Measurements from ENCODE around the gene VSTM4. TPM values are rescaled to one million over a fixed set of nuclear protein-coding genes. Genes with fewer than 3 reads are reported as not detected.
A peak's percentile ranks its signal among the peaks of the same experiment; 100 is the strongest.

The VSTM4 gene
- total RNA-seq, 3 donors from 2014 or later = 8.5 to 17.3 (median 9.5) TPM

DNA sequence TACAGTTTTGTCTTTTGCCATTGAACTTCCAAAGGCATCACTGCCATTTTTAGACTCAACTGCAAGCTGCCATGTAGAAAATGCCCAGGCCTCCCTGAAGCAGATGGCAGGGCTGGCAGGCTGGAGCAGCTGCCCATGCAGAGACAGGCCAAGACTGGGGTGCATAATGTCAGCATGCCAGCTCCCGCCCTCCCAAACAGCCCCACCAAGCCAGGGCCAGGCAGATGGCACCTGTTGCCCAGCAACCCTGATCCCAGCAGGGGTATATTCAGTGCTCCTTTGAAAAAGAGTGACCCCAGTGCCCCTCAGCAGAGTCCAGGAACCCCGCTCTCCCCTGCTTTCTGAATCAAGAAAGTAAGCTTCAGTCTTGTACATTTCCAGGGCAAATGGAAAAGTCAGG lies 32.6 kb downstream of the VSTM4 start:
- H3K9me3 ChIP-seq = peaks cover 0 to 10% of the 10 kb centered on the region in 2 donors
- H3K36me3 ChIP-seq = no peaks in the 10 kb centered on the region
- no peaks in the 10 kb centered on the region for H3K27me3 ChIP-seq
- H3K4me1 ChIP-seq = no peaks in the 10 kb centered on the region
- H3K4me3 ChIP-seq = no peak overlapping the region
- peak overlapping the region in 1 of 2 donors; percentile 23 for H3K27ac ChIP-seq
- intact Hi-C loops (cut with DNase I; ENCODE audit: low total_unique reads) = no loop called here
- TF ChIP-seq POLR2A (IDR thresholded peaks at IDR 0.05) (no peak), POLR2AphosphoS5 (IDR thresholded peaks at IDR 0.05) (no peak)
- TF ChIP-seq, protein P1, sequence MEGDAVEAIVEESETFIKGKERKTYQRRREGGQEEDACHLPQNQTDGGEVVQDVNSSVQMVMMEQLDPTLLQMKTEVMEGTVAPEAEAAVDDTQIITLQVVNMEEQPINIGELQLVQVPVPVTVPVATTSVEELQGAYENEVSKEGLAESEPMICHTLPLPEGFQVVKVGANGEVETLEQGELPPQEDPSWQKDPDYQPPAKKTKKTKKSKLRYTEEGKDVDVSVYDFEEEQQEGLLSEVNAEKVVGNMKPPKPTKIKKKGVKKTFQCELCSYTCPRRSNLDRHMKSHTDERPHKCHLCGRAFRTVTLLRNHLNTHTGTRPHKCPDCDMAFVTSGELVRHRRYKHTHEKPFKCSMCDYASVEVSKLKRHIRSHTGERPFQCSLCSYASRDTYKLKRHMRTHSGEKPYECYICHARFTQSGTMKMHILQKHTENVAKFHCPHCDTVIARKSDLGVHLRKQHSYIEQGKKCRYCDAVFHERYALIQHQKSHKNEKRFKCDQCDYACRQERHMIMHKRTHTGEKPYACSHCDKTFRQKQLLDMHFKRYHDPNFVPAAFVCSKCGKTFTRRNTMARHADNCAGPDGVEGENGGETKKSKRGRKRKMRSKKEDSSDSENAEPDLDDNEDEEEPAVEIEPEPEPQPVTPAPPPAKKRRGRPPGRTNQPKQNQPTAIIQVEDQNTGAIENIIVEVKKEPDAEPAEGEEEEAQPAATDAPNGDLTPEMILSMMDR (IDR thresholded peaks at IDR 0.05) = no peak
- DNase-seq (ENCODE audit: low spot score in 2 of 2) = no peak

DNA sequence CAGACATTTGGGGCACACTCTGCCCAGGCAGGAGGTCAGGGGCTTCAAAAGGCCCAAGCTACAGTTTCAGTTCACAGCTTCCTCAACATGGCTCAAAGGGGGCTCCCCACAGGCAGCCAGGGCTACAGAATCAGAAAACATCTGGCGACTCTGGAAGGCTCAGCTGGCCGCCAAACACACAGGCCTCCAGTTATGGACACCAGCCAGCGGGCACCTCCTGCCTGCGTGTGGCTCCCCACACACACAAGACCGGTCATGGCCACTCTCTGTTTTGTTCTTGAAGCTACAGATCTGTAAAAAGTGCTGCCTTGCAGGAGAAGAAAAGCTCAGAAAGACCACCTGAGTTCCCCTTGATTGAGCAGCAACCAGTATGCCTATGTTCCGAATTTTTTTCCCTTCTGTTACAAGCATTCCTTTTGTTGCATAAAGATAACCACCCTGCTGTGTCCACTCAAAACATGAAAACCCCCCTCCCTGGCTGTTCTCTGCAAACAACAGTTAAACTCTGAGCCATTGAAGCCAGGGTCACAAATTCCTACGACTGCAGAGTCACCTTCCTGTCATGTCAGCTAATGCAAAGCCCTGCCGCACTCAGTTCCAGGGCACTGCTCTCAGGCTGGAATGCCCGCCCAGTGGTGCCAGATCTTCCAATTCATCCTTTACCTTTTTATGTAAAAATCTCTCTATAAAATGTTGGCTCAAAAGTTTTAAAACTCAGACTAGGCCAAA lies 33.6 kb downstream of the VSTM4 start:
- intact Hi-C loops (cut with DNase I; ENCODE audit: low total_unique reads) = no loop called here
- Histone ChIP-seq H3K36me3 (no peaks in the 10 kb centered on the region), H3K27ac (peak overlapping the region in 1 of 2 donors; percentile 58), H3K4me1 (no peaks in the 10 kb centered on the region), H3K9me3 (peaks cover 0 to 6% of the 10 kb centered on the region in 2 donors), H3K4me3 (no peak overlapping the region), H3K27me3 (no peaks in the 10 kb centered on the region)
- no peak for TF ChIP-seq POLR2AphosphoS5 (IDR thresholded peaks at IDR 0.05)
- TF ChIP-seq, protein P1 (IDR thresholded peaks at IDR 0.05) = no peak
- TF ChIP-seq POLR2A (IDR thresholded peaks at IDR 0.05) = no peak
- no peak for DNase-seq (ENCODE audit: low spot score in 2 of 2)

- DNase-seq (ENCODE audit: low spot score in 2 of 2) = no peak
- Histone ChIP-seq H3K4me3 (no peak overlapping the region), H3K27ac (peak overlapping the region in 1 of 2 donors; percentile 58), H3K4me1 (no peaks in the 10 kb centered on the region), H3K9me3 (no peaks in the 10 kb centered on the region), H3K36me3 (no peaks in the 10 kb centered on the region), H3K27me3 (no peaks in the 10 kb centered on the region)
- intact Hi-C loops (cut with DNase I; ENCODE audit: low total_unique reads) = no loop called here
- TF ChIP-seq POLR2AphosphoS5 (IDR thresholded peaks at IDR 0.05) (no peak), POLR2A (IDR thresholded peaks at IDR 0.05) (no peak)
- TF ChIP-seq, protein P1 (IDR thresholded peaks at IDR 0.05) = no peak
Measured at GRCh38 chr10:49080965-49081364, 34.4 kb downstream of the VSTM4 start.

GRCh38 chr10:49080071-49080470 lies 35.3 kb downstream of the VSTM4 start:
- DNase-seq (ENCODE audit: low spot score in 2 of 2) = no peak
- TF ChIP-seq POLR2A (IDR thresholded peaks at IDR 0.05) = no peak
- no peak for TF ChIP-seq POLR2AphosphoS5 (IDR thresholded peaks at IDR 0.05)
- TF ChIP-seq, protein P1 (IDR thresholded peaks at IDR 0.05) = no peak
- no peaks in the 10 kb centered on the region for H3K36me3 ChIP-seq
- no peaks in the 10 kb centered on the region for H3K27me3 ChIP-seq
- H3K4me1 ChIP-seq = no peaks in the 10 kb centered on the region
- intact Hi-C loops (cut with DNase I; ENCODE audit: low total_unique reads) = no loop called here
- H3K9me3 ChIP-seq = no peaks in the 10 kb centered on the region
- peak overlapping the region in 1 of 2 donors; percentile 58 for H3K27ac ChIP-seq
- no peak overlapping the region for H3K4me3 ChIP-seq

DNA sequence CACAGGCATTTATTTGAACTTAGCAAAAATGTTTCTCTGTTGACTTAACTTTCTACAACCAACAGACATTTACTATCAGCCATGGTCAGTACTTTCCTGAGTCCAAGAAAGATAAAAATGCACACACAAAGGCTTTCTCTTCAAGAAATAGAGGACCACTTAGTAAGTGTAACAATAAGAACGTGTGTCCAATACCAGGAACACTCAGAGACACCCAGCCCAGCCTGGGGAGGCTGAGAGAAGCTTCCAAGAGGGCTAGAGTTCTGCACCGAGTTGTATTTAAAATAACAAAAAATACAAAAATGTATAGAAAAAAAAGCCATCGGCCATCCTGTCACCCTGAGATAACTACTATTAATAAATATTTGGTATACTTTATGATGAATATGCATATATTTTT lies 35.8 kb downstream of the VSTM4 start:
- Histone ChIP-seq H3K4me3 (no peak overlapping the region), H3K4me1 (no peaks in the 10 kb centered on the region), H3K27me3 (no peaks in the 10 kb centered on the region), H3K27ac (no peak overlapping the region), H3K9me3 (no peaks in the 10 kb centered on the region), H3K36me3 (no peaks in the 10 kb centered on the region)
- TF ChIP-seq POLR2AphosphoS5 (IDR thresholded peaks at IDR 0.05) (no peak), POLR2A (IDR thresholded peaks at IDR 0.05) (no peak)
- DNase-seq (ENCODE audit: low spot score in 2 of 2) = no peak
- intact Hi-C loops (cut with DNase I; ENCODE audit: low total_unique reads) = no loop called here
